Measurements from ENCODE around the gene ACOT7. TPM values are rescaled to one million over a fixed set of nuclear protein-coding genes. Genes with fewer than 3 reads are reported as not detected.

Gene ACOT7
- total RNA-seq, 3 donors from 2014 or later: 9.4 to 12.8 (median 11.5) TPM

GRCh38 chr1:6267686-6268322 is 125.8 kb downstream of the ACOT7 start:
- Histone ChIP-seq H3K27ac (no peak overlapping the region), H3K36me3 (no peaks in the 10 kb centered on the region), H3K4me3 (no peak overlapping the region), H3K9me3 (no peaks in the 10 kb centered on the region), H3K4me1 (no peaks in the 10 kb centered on the region), H3K27me3 (no peaks in the 10 kb centered on the region)
- TF ChIP-seq CTCF (IDR thresholded peaks at IDR 0.05): no peak
- intact Hi-C loops (cut with DNase I; ENCODE audit: low total_unique reads): loop anchor here (10.0 kb wide), 2 partner anchors 743 to 1227 kb away; no protein-coding TSS in a partner anchor
- DNase-seq (ENCODE audit: low spot score in 2 of 2): no peak

GRCh38 chr1:6266641-6267040 is 126.9 kb downstream of the ACOT7 start:
- H3K4me3 ChIP-seq: no peak overlapping the region
- no peaks in the 10 kb centered on the region for H3K36me3 ChIP-seq
- H3K27me3 ChIP-seq: no peaks in the 10 kb centered on the region
- no peak overlapping the region for H3K27ac ChIP-seq
- DNase-seq (ENCODE audit: low spot score in 2 of 2): no peak
- TF ChIP-seq POLR2A (IDR thresholded peaks at IDR 0.05) (no peak), POLR2AphosphoS5 (IDR thresholded peaks at IDR 0.05) (no peak), CTCF (IDR thresholded peaks at IDR 0.05) (no peak)
- H3K4me1 ChIP-seq: no peaks in the 10 kb centered on the region
- intact Hi-C loops (cut with DNase I; ENCODE audit: low total_unique reads): loop anchor here (10.0 kb wide), 2 partner anchors 742 to 1228 kb away; no protein-coding TSS in a partner anchor
- no peaks in the 10 kb centered on the region for H3K9me3 ChIP-seq

GRCh38 chr1:6265151-6265550 is 128.4 kb downstream of the ACOT7 start:
- no peak for TF ChIP-seq CTCF (IDR thresholded peaks at IDR 0.05)
- no peak for TF ChIP-seq POLR2A (IDR thresholded peaks at IDR 0.05)
- TF ChIP-seq POLR2AphosphoS5 (IDR thresholded peaks at IDR 0.05): no peak
- Histone ChIP-seq H3K36me3 (no peaks in the 10 kb centered on the region), H3K9me3 (no peaks in the 10 kb centered on the region), H3K27ac (no peak overlapping the region), H3K27me3 (no peaks in the 10 kb centered on the region), H3K4me3 (no peak overlapping the region), H3K4me1 (peaks cover 0 to 5% of the 10 kb centered on the region in 2 donors)
- intact Hi-C loops (cut with DNase I; ENCODE audit: low total_unique reads): loop anchor here (10.0 kb wide), 2 partner anchors 740 to 1230 kb away; no protein-coding TSS in a partner anchor
- DNase-seq (ENCODE audit: low spot score in 2 of 2): no peak

- Histone ChIP-seq H3K4me1 (peaks cover 0 to 5% of the 10 kb centered on the region in 2 donors), H3K27me3 (no peaks in the 10 kb centered on the region), H3K36me3 (no peaks in the 10 kb centered on the region), H3K9me3 (no peaks in the 10 kb centered on the region), H3K27ac (peak overlapping the region in 1 of 2 donors; percentile 0), H3K4me3 (no peak overlapping the region)
- no peak for TF ChIP-seq CTCF (IDR thresholded peaks at IDR 0.05)
- no peak for DNase-seq (ENCODE audit: low spot score in 2 of 2)
- intact Hi-C loops (cut with DNase I; ENCODE audit: low total_unique reads): loop anchor here (10.0 kb wide), 2 partner anchors 739 to 1231 kb away; no protein-coding TSS in a partner anchor
Observed at GRCh38 chr1:6263716-6264115, 129.9 kb downstream of the ACOT7 start.

- no peak for DNase-seq (ENCODE audit: low spot score in 2 of 2)
- Histone ChIP-seq H3K36me3 (no peaks in the 10 kb centered on the region), H3K9me3 (no peaks in the 10 kb centered on the region), H3K4me1 (peaks cover 0 to 5% of the 10 kb centered on the region in 2 donors), H3K27ac (peak overlapping the region in 1 of 2 donors; percentile 55), H3K4me3 (no peak overlapping the region), H3K27me3 (no peaks in the 10 kb centered on the region)
- TF ChIP-seq POLR2AphosphoS5 (IDR thresholded peaks at IDR 0.05) (no peak), CTCF (IDR thresholded peaks at IDR 0.05) (no peak), POLR2A (IDR thresholded peaks at IDR 0.05) (no peak)
- intact Hi-C loops (cut with DNase I; ENCODE audit: low total_unique reads): loop anchor here (10.0 kb wide), 2 partner anchors 738 to 1232 kb away; no protein-coding TSS in a partner anchor
Observed at GRCh38 chr1:6262555-6263420, 130.8 kb downstream of the ACOT7 start.

All from breast epithelium (tissue), 4 donors.